GM10248 (cell line): ENCODE measurements around the gene IGF2.

Experiments used
- CTCF ChIA-PET: fragments of 300-600 bp; sonication (Branson Sonifier 250); formaldehyde crosslinking; extraction: SDS; loops from one replicate; lab custom pipeline; 2021; ENCODE audit warnings: antibody characterized with exemption; lab: Yijun Ruan, JAX
- POLR2A ChIA-PET: fragments of 350-650 bp; sonication (Branson Sonifier 250); formaldehyde crosslinking; extraction: SDS; loops from one replicate; lab custom pipeline; 2020; ENCODE audit warnings: antibody characterized with exemption; lab: Yijun Ruan, JAX
- DNase-seq: peaks from one replicate; pipeline ENCODE4 v3.0.0; 2012; ENCODE audit errors: extremely low spot score
- CTCF ChIP-seq: IDR thresholded peaks from 2 replicates; pipeline ENCODE4 v1.5.1; 2012; ENCODE audit warnings: mild to moderate bottlenecking, low read depth; ENCODE audit errors: extremely low read depth, missing control alignments, control extremely low read depth

IGF2 gene

GRCh38 chr11:2166091-2166851, 27.1 kb upstream of the IGF2 start:
- TF ChIP-seq CTCF, result peak; percentile 41
- DNase-seq, result peak; percentile 61
- CTCF ChIA-PET, result interaction anchor here (1.1 to 2.1 kb wide), 2 partner anchors 10 to 15 kb away, joined by 5 to 9 read pairs; no protein-coding TSS in a partner anchor
- POLR2A ChIA-PET, result no interaction called here

GRCh38 chr11:2165571-2165970, 26.4 kb upstream of the IGF2 start:
- POLR2A ChIA-PET, result no interaction called here
- no peak for TF ChIP-seq CTCF
- CTCF ChIA-PET, result interaction anchor here (1.1 kb wide), 1 partner anchor 14 kb away, joined by 5 read pairs; no protein-coding TSS in a partner anchor
- no peak for DNase-seq

DNA sequence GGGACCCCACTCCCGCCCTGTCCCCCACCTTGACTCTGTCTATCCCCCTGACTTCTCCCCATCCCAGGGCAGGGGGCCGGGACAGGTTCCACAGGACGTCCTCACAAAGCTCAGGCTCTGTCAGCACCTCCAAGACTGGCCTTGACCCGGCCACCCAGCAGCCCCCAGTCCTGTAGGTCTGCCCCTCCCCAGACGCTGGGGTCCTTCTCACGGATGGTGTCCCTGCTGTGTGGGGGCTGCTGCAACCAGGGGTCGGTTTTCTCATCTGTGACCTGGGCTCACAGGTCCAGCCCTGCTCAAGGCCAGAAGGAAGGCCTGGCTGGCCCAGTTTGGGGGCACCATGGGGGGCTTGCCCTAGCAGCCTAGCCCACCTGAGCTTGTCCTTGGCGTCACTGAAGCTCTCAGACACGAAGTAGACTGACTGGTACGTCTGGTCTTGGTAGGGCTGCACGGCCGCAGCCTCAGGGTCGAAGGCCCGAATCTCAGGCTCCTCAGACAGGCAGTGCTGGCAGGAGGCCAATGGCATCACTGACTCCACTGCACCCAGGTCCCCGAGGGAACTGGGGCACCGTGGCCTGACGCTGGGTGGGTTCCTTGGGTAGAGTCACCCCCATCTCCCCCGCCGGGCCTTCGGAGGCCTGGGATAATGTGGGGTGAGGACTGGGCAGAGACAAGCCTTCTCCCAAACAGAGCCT, 25.8 kb upstream of the IGF2 start:
- ChIA-PET CTCF (interaction anchor here (1.1 to 3.3 kb wide), 3 partner anchors 9 to 14 kb away, joined by 3 to 20 read pairs (median 5); no protein-coding TSS in a partner anchor), POLR2A (no interaction called here)
- no peak for DNase-seq
- TF ChIP-seq CTCF, result no peak

DNA sequence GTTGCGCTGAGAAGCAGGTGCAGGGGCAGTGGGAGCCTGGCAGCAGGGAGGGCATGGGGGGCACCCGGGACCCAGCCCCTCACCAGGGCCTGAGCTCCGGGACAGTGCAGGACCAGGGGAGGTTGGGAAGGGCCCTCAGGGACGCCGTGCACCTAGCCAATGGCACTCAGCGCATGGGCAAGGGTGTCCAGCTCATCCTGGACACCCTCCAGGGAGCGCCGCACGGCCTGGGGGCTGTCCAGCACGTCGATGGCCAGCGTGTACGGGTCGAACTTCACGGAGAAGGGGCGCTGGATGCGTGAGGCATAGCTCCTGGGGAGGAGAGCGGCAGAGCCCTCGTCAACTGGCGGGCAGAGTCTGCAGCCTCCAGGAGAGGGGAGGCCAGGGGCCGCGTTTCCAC, 24.9 kb upstream of the IGF2 start:
- CTCF ChIA-PET, result interaction anchor here (1.1 to 3.3 kb wide), 3 partner anchors 10 to 470 kb away, joined by 3 to 20 read pairs (median 4); no protein-coding TSS in a partner anchor
- POLR2A ChIA-PET, result no interaction called here
- DNase-seq, result no peak
- TF ChIP-seq CTCF, result no peak

GRCh38 chr11:2163428-2163978, 24.3 kb upstream of the IGF2 start:
- DNase-seq, result no peak
- ChIA-PET POLR2A (no interaction called here), CTCF (interaction anchor here (1.1 to 3.3 kb wide), 3 partner anchors 11 to 470 kb away, joined by 3 to 20 read pairs (median 4); no protein-coding TSS in a partner anchor)
- no peak for TF ChIP-seq CTCF

DNA sequence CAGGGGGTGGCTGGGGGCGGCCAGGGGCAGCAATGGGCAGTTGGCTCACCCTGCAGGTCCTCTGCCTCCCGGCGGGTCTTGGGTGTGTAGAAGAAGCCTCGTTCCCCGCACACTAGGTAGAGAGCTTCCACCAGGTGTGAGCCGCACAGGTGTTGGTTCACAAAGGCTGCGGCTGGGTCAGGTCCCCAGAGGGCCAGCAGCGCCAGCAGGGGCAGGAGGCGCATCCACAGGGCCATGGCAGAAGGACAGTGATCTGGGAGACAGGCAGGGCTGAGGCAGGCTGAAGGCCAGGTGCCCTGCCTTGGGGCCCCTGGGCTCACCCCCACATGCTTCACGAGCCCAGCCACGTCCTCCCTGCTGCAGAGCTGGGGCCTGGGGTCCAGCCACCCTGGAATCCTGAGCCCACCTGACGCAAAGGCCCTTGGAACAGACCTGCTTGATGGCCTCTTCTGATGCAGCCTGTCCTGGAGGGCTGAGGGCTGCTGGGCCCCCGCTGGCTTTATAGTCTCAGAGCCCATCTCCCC, 21.6 kb upstream of the IGF2 start, which contains the start of gene INS:
Gene INS (minus strand): TSS at position 474 of the 524 bp plus-strand sequence. CDS start 238 bp downstream, at position 236.
- CTCF ChIA-PET, result interaction anchor here (2.5 to 17.4 kb wide), 2 partner anchors 10 to 128 kb away, joined by 21 to 561 read pairs; no protein-coding TSS in a partner anchor
- POLR2A ChIA-PET, result no interaction called here
- DNase-seq, result no peak
- TF ChIP-seq CTCF, result no peak
